Gastroesophageal sphincter (tissue), 3 donors: ENCODE results near the gene PTPRN2.

ENCODE experiments used
- CTCF ChIP-seq, 4 experiments: fragments of 200-600 bp in 2 of 4; fragments of 450-650 bp in 2 of 4; sonication (generic) in 1 of 4; IDR thresholded peaks; one replicate each; pipeline ENCODE4 v1.5.1; 2017 to 2019; ENCODE audit warnings: antibody characterized with exemption in 4 of 4, mild to moderate bottlenecking in 2 of 4, moderate library complexity in 2 of 4
- POLR2A ChIP-seq, 2 donors: fragments of 450-650 bp; IDR thresholded peaks; one replicate each; pipeline ENCODE4 v1.6.1; 2017; ENCODE audit warnings: antibody characterized with exemption in 2 of 2, mild to moderate bottlenecking in 2 of 2, moderate library complexity in 1 of 2

- TF ChIP-seq POLR2A (IDR thresholded peaks at IDR 0.05) (no peak), CTCF (IDR thresholded peaks at IDR 0.05) (no peak)
Measured at GRCh38 chr7:158454631-158455030, 133.0 kb downstream of the PTPRN2 start.
